HG03097 (cell line): ENCODE measurements around the gene NPAT.
"Not testable (repeated sequence)": the region's sequence is repeated elsewhere in the genome, so short reads cannot be mapped to it uniquely, and the experiment has no call there.

Experiments used
- ATAC-seq: cut with Tn5 transposase; IDR thresholded peaks from one replicate; pipeline ENCODE4 v1.9.1; 2021; ENCODE audit not compliant: unreplicated experiment, low FRiP score

Gene NPAT

DNA sequence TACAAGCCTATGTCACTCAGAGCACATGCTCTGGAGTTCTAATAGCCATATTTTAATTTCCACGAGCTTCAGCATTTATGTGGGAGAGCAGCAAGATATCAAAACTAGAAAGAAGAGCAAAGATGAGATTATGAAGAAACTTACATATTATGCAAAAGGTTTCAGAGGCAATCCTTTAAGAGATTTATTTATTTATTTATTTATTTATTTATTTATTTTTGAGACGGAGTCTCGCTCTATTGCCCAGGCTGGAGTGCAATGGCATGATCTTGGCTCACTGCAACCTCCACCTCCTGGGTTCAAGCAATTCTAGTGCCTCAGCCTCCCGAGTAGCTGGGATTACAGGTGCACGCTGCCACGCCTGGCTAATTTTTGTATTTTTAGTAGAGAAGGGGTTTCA lies 59.6 kb downstream of the NPAT start:
- ATAC-seq, result not testable (repeated sequence)

DNA sequence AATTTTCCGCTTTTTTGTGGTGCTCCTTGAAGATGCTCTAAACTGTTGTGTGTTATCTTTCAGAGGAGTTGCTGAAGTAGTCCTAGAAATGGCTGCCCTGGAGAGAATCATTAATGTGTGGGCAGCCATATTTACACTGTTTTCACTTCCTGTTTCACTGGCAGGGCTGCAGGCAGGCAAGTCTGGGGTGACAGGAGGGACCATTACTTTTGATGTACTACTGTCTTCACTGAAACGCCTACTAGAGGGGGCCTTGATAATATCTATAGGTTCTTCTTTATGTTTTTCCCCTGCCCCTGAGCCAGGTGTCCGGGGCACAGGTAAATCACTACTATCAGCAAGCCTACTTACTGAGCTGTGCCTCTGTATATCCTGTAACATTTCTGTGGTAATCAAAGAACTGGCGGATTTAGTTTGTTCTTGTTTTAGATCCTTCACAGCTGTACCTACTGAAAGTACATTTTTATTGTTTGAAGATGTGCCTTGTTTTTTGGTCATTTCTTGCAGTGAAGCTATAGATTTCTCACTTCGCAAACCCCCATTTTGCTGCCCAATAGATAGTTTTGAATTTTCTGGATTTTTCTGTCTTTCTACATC lies 61.4 kb downstream of the NPAT start:
- peak; percentile 87 for ATAC-seq

GRCh38 chr11:108154591-108154990 lies 67.8 kb downstream of the NPAT start:
- no peak for ATAC-seq

GRCh38 chr11:108148556-108148955 lies 73.9 kb downstream of the NPAT start:
- no peak for ATAC-seq

DNA sequence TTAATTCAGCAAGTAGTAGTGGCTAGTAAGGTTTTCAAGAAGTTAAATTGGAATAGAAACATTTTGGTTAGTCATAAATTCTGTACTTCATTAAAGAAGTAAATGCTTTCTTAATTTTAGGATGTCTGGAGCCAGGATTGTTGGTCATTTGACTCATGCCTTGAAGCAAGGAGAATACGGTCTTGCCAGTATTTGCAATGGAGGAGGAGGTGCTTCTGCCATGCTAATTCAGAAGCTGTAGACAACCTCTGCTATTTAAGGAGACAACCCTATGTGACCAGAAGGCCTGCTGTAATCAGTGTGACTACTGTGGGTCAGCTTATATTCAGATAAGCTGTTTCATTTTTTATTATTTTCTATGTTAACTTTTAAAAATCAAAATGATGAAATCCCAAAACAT lies 75.3 kb downstream of the NPAT start:
- no peak for ATAC-seq

GRCh38 chr11:108144615-108145014 lies 77.8 kb downstream of the NPAT start:
- no peak for ATAC-seq

GRCh38 chr11:108142304-108142703 lies 80.1 kb downstream of the NPAT start:
- ATAC-seq, result no peak

- ATAC-seq, result no peak
Measured at GRCh38 chr11:108137212-108137611, 85.2 kb downstream of the NPAT start.

DNA sequence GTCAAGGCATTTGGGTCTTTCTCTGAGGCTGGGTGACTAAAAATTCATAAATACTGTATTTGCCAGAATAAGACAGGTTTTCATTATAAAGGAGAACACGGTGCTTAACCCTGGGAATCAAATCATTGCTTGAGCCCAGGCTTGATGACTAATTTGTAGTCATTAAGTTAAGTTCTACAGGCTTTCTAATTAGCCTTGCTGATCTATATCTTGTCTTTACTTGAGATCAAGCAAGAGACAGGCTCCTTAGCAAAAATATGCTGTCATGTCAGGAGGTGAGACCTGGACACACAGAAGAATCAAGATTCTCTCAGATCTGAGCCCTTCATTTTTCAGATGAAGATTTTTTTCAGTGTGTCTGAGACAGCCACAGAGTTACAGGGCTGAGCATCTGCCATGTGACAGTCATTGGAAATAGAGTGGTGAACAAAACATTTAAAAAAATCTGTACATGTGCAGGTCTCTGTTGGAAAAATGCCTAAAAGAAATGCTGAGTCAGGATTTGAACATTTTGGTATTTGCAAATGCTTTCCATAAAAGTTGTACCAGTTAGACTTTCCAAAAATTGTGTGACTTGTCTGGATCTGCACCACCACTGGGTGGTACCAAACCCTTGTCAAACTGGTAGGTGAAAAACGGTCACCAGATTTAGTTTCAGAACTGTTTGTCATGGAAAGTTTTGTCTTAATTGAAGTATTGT lies 86.4 kb downstream of the NPAT start:
- no peak for ATAC-seq

DNA sequence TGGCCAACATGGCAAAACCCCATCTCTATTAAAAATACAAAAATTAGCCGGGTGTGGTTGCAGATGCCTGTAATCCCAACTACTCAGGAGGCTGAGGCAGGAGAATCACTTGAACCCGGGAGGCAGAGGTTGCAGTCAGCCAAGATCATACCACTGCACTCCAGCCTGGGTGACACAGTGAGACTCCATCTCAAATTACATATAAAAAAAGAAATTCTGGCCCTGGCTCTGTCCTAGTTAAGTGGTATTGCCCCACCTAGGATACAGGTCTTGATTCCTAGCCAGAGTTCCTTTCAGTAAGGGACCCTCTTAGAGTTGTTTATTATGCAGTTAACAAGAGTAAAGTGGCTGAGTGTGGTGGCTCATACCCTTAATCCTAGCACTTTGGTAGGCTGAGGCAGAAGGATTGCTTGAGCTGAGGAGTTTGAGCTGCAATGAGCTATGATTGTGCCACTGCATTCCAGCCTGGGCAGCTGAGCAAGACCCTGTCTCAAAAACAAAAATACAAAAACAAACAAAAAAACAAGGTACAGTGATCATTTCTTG lies 89.4 kb downstream of the NPAT start:
- not testable (repeated sequence) for ATAC-seq

- no peak for ATAC-seq
Measured at GRCh38 chr11:108131993-108132392, 90.4 kb downstream of the NPAT start.

DNA sequence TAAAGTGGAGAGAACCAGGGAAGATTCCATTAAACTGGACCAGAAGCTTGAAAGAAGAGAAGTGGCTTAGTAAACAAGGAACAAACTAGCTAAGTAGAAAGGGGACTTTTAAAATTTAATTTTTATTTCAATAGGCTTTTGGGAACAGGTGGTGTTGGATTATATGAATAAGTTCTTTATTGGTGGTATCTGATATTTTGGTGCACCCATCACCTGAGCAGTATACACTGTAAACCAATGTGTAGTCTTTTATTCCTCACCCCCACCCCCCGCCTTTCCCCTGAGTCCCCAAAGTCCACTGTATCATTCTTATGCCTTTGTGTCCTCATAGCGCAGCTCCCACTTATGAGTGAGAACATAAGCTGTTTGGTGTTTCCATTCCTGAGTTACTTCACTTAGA lies 93.7 kb downstream of the NPAT start:
- ATAC-seq, result no peak

DNA sequence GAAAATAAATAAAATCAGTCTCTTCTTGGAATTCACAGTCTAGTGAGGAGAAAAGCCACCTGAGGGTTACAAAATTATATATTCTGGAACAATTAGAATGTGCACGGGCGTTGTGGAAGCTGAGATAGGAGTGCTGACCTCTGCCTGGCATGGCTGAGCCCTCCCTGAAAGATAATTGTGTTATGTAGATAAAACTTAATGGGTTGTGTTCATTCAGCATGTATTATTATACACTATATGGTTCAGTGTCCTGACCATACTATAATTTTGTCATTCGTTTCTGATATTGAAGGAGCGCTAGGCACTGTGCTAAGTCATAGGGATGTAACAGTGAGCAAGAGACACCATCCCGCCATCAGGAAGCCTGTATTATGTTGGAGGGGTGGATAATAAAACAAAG lies 97.3 kb downstream of the NPAT start:
- ATAC-seq, result no peak

- ATAC-seq, result no peak
Measured at GRCh38 chr11:108122166-108122628, 100.2 kb downstream of the NPAT start.

GRCh38 chr11:108121274-108122155 lies 100.9 kb downstream of the NPAT start, which contains the start of gene ACAT1:
TSS of gene ACAT1 (plus strand) at chr11:108121567. CDS start at chr11:108121607, 40 bp downstream.
- peak; percentile 98 for ATAC-seq

DNA sequence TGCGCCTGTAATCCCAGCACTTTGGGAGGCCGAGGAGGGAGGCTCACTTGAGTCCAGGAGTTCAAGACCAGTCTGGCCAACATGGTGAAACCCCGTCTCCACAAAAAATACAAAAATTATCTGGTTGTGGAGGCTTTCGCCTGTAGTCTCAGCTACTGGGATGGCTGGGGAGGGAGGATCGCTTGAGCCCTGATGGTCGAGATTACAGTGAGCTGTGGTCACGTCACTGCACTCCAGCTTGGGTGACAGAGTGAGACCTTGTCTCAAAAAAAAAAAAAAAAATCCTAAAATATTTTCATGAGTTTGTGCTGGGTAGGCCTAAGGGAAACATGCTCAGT lies 101.5 kb downstream of the NPAT start:
- ATAC-seq, result not testable (repeated sequence)

- no peak for ATAC-seq
Measured at GRCh38 chr11:108117746-108118371, 104.6 kb downstream of the NPAT start.

- ATAC-seq, result no peak
Measured at GRCh38 chr11:108115500-108116140, 106.8 kb downstream of the NPAT start.

DNA sequence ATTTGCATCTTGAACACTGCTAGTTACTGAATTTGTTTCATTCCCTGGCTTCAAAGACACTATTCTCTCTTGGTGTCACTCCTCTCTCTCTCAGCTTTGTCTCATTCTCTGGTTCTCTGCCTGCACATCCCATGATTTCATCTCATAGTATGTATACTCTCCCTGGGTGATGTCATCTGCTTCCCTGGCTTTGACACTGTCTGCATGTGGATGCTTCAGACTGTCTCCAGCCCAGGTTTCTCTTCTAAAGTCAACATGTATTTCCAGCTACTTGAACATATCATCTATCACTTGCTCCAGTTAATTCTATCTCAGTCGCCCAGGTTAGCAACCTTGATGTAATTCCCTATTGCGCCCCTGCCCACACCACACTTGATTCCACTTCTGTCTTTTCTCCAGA lies 110.4 kb downstream of the NPAT start:
- ATAC-seq, result no peak

GRCh38 chr11:108111126-108111525 lies 111.3 kb downstream of the NPAT start:
- ATAC-seq, result no peak
